Measurements from ENCODE around the gene ATF3.

The ATF3 gene

DNA sequence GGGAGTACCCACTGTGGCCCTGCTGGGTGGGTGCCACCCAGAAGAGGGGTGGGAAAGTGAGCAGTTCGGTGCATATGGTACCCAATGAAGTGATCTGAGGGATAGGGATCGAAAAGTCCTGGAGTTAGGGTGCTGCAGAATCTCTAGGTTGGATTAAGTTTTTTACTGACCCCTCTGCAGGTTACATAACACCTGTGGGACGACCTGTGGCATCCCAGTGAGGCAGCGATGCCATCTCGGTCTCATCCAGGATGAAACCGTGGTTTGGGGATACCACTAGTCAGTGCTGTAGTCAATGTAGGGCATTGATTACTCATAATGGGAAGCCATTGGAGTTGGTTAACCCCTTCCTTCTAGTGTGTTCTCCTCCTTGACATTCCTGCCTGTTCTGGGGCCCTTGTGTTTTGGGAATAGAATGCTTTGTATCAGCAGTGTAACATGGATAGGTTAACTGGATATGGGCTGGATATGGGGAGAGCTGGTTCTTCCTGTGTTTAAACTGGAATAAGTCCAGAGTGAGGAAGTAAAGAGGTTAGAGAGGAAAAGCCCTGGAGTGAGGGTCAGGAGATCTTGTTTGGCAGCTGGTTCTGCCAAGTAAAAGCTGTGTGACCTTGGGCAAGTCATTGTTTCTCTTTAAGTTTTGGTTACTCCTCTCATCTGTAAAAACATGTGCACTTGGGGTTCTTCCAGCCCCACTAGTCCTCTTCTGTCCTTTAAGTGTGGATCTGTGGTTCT is 42.8 kb upstream of the ATF3 start:
- no peak overlapping the region for H3K4me3 ChIP-seq (ENCODE audit: control insufficient read depth, low read depth, low read length)
- no peak for DNase-seq (ENCODE audit: low read depth)
- TF ChIP-seq, protein P1, sequence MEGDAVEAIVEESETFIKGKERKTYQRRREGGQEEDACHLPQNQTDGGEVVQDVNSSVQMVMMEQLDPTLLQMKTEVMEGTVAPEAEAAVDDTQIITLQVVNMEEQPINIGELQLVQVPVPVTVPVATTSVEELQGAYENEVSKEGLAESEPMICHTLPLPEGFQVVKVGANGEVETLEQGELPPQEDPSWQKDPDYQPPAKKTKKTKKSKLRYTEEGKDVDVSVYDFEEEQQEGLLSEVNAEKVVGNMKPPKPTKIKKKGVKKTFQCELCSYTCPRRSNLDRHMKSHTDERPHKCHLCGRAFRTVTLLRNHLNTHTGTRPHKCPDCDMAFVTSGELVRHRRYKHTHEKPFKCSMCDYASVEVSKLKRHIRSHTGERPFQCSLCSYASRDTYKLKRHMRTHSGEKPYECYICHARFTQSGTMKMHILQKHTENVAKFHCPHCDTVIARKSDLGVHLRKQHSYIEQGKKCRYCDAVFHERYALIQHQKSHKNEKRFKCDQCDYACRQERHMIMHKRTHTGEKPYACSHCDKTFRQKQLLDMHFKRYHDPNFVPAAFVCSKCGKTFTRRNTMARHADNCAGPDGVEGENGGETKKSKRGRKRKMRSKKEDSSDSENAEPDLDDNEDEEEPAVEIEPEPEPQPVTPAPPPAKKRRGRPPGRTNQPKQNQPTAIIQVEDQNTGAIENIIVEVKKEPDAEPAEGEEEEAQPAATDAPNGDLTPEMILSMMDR (IDR thresholded peaks at IDR 0.05; ENCODE audit: control insufficient read depth, insufficient read depth, low read depth, low read length, missing control alignments) = no peak

DNA sequence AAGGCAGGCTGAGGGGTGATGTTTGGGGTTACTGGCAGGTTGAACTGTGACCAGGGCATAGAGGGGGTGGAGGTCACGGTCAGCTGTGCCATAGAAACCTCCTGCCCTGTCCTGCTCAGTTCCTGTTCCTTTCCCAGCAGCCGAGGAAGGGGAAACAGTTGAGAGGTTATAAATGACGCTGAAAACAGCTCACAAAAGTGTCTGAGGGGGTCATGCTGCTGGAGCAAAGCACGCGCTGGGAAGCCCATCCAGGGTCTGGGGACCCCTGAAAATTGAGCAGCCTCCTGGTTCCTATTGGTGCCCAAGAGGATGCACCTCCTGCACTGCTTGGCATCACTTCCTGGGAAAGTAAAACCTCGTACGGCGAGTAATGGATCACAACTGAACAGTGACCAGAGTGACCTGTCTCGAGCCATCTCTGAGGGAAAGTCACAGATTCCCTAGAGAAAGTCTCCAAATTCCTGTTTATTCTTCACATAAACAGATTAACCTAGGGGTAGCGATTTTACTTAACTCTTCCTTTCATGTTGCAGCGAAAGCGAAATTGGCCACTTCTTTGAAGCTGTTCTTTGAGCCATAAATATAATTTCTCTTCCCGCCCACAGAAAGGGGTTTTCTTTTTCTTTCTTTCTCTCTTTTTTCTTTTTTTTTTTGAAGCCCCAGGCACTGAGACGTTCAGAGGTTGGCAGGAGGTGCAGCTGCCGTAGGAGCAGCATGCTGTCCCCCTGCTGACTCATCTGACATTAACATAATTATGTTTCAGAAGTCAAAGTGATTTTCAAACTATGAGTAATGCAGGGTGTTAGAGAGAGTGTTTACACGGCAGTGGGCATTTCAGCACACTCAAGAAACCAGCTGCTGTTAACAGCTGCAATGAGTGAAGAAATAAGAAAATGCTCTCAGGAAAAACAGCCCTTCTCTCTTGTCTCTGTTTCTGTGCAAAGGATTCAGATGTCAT is 41.8 kb upstream of the ATF3 start:
- H3K4me3 ChIP-seq (ENCODE audit: control insufficient read depth, low read depth, low read length) = peak overlapping the region; percentile 33
- no peak for DNase-seq (ENCODE audit: low read depth)
- TF ChIP-seq, protein P1 (IDR thresholded peaks at IDR 0.05; ENCODE audit: control insufficient read depth, insufficient read depth, low read depth, low read length, missing control alignments) = no peak

DNA sequence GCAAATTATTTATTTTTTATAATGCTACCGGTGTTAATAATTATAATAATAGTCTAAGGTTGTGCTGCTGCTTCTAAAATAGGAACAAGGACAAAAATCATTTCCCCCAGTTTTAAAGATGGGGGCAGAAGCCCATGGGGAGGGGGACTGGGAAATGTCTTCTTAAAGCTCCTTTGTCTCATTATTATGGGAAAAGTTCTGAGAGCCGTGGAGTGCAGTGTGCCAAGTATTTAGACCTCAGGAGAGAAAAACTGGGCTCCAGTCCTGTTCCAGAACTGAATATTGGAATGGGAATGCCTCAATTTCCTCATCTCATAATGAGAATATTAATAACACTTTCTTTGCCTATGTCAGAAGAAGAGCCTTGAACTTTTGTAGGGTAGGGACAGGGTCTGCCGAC is 40.9 kb upstream of the ATF3 start:
- TF ChIP-seq, protein P1 (IDR thresholded peaks at IDR 0.05; ENCODE audit: control insufficient read depth, insufficient read depth, low read depth, low read length, missing control alignments) = no peak
- H3K4me3 ChIP-seq (ENCODE audit: control insufficient read depth, low read depth, low read length) = no peak overlapping the region
- no peak for DNase-seq (ENCODE audit: low read depth)

DNA sequence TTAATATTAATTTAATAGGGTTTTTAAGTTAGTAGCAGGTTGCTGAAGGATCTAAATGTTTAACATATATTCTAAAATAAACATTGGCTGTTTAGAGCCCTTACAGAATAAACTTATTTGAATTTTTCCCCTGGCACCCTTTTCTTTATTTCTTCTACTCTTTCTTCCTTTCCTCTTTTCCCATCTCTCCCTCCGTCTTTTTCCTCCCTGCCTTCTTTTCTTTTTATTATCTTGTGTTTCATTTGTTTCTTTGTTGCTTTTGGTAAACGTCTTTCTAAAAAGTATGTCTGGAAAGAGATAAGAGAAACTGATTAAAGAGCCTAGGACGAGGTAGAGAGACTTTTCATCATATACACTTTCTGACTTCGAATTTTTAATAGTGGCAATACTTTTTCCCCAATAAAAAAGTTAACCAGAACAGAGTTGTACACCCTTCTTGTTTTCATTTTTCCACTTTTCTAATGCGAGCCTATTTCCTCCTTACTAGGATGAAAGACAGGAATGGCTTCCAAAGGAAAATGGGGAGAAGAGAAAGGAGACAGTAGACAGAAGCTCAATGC is 39.5 kb upstream of the ATF3 start:
- TF ChIP-seq, protein P1 (IDR thresholded peaks at IDR 0.05; ENCODE audit: control insufficient read depth, insufficient read depth, low read depth, low read length, missing control alignments) = no peak
- no peak for DNase-seq (ENCODE audit: low read depth)
- H3K4me3 ChIP-seq (ENCODE audit: control insufficient read depth, low read depth, low read length) = no peak overlapping the region

DNA sequence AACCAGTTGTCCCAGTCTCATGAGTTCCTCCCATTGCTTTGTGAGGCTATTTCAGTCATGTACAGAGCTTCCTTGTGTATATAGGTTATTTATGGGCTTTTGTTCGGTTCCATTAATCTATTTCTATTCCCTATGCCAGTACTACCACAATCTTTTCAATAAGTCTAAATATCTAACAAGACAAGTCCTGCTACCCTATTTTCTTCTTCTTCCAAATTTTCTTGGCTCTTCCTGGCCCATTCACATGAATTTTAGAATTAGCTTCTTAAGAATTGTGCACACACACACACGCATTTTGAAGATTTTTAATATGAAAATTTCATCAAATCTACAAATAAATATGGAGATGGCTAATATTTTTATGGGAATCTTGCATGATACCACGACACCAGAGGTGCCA is 33.8 kb upstream of the ATF3 start:
- TF ChIP-seq, protein P1 (IDR thresholded peaks at IDR 0.05; ENCODE audit: control insufficient read depth, insufficient read depth, low read depth, low read length, missing control alignments) = no peak
- no peak for DNase-seq (ENCODE audit: low read depth)
- H3K4me3 ChIP-seq (ENCODE audit: control insufficient read depth, low read depth, low read length) = no peak overlapping the region

DNA sequence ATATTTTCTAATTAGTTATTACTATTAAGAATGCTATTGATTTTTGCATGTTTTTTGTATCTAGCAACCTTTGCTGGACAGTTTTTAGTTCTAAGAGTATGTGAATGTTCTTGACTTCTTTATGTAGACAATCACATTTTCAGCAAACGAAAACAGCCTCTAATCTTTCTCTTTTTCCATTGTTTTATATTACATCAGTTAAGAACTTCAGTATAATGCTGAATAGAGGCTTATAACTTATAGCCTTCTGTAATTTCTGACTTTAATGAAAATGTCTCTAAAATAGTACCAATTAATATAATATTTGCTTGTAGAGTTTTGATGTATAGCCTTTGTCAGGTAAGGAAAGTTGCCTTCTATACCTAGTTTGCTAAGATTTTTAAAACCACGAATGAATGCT is 33.2 kb upstream of the ATF3 start:
- H3K4me3 ChIP-seq (ENCODE audit: control insufficient read depth, low read depth, low read length) = no peak overlapping the region
- no peak for DNase-seq (ENCODE audit: low read depth)
- TF ChIP-seq, protein P1 (IDR thresholded peaks at IDR 0.05; ENCODE audit: control insufficient read depth, insufficient read depth, low read depth, low read length, missing control alignments) = no peak

All from AG09309 (cell line).